ENCODE measurements around the gene AGBL1.

DNA sequence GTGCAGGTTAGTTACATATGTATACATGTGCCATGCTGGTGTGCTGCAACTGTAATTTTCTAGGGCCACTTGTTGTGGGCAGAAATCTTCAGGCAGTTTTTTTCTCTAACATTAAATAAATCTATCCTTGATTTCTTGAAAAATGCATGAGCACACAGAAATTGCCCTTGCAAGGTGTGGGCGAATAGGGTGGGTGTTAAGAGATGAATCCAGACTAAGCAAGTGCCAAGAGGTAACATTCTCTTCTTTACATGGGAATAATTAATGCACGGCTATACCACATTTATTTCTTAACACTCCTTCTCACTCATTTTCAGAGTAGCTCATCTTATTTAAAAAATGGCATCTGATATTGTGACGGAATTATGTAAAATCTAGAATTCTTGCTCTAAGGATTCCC is 719.6 kb downstream of the AGBL1 start:
- no peak for TF ChIP-seq POLR2AphosphoS5 (IDR thresholded peaks at IDR 0.05; ENCODE audit: low read depth, low read length)
- TF ChIP-seq, protein P1, sequence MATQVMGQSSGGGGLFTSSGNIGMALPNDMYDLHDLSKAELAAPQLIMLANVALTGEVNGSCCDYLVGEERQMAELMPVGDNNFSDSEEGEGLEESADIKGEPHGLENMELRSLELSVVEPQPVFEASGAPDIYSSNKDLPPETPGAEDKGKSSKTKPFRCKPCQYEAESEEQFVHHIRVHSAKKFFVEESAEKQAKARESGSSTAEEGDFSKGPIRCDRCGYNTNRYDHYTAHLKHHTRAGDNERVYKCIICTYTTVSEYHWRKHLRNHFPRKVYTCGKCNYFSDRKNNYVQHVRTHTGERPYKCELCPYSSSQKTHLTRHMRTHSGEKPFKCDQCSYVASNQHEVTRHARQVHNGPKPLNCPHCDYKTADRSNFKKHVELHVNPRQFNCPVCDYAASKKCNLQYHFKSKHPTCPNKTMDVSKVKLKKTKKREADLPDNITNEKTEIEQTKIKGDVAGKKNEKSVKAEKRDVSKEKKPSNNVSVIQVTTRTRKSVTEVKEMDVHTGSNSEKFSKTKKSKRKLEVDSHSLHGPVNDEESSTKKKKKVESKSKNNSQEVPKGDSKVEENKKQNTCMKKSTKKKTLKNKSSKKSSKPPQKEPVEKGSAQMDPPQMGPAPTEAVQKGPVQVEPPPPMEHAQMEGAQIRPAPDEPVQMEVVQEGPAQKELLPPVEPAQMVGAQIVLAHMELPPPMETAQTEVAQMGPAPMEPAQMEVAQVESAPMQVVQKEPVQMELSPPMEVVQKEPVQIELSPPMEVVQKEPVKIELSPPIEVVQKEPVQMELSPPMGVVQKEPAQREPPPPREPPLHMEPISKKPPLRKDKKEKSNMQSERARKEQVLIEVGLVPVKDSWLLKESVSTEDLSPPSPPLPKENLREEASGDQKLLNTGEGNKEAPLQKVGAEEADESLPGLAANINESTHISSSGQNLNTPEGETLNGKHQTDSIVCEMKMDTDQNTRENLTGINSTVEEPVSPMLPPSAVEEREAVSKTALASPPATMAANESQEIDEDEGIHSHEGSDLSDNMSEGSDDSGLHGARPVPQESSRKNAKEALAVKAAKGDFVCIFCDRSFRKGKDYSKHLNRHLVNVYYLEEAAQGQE (IDR thresholded peaks at IDR 0.05; ENCODE audit: insufficient read depth in 1 of 2, low read depth in 2 of 2, low read length in 2 of 2), result no peak

All from PFSK-1 (cell line).